C4-2B (cell line): ENCODE measurements around the gene D2HGDH.

ENCODE experiments used
- CTCF ChIP-seq: fragments of 450-650 bp; conservative IDR thresholded peaks from 2 replicates; pipeline ENCODE4 v1.5.1; 2017; ENCODE audit warnings: mild to moderate bottlenecking
- ZFX ChIP-seq: fragments of 450-650 bp; IDR thresholded peaks from 2 replicates; pipeline ENCODE4 v1.6.1; 2017

GRCh38 chr2:241780939-241781569 lies 46.6 kb downstream of the D2HGDH start:
- TF ChIP-seq CTCF (no peak), ZFX (no peak)
